HL-60 (cell line): ENCODE measurements around the gene ALOX12B.

Experiments used
- DNase-seq, 2 experiments: peaks; one replicate each; pipeline ENCODE4 v3.0.0-alpha.2; 2010 to 2020; ENCODE audit warnings: low read depth in 1 of 2, low spot score in 1 of 2
- H3K27ac ChIP-seq: fragments of 250-450 bp; sonication (Bioruptor Pico); replicated peaks from 2 replicates; pipeline ENCODE4 v1.5.1; 2020; ENCODE audit warnings: mild to moderate bottlenecking, moderate library complexity
- H3K27me3 ChIP-seq: fragments of 250-450 bp; sonication (Bioruptor Pico); 2 replicates; pipeline ENCODE4 v1.5.1; 2021; ENCODE audit warnings: mild to moderate bottlenecking, moderate library complexity; ENCODE audit not compliant: insufficient read depth, poor library complexity, severe bottlenecking
- H3K4me3 ChIP-seq: replicated peaks from 2 replicates; pipeline ENCODE4 v1.5.1; 2011; ENCODE audit warnings: mild to moderate bottlenecking, control low read depth, low read length; ENCODE audit not compliant: insufficient read depth
- CTCF ChIP-seq: IDR thresholded peaks from one replicate; pipeline ENCODE4 v1.5.1; 2011; ENCODE audit warnings: low read length, control low read depth, inconsistent platforms; ENCODE audit not compliant: insufficient read depth
- GABPA ChIP-seq: IDR thresholded peaks from 2 replicates; pipeline ENCODE4 v1.6.1; 2012; ENCODE audit warnings: low read depth
- POLR2AphosphoS5 ChIP-seq: IDR thresholded peaks from 2 replicates; pipeline ENCODE4 v1.6.1; 2012; ENCODE audit warnings: low read depth
- SPI1 ChIP-seq: IDR thresholded peaks from 2 replicates; pipeline ENCODE4 v1.6.1; 2012; ENCODE audit warnings: low read depth, mild to moderate bottlenecking, borderline replicate concordance
- TF ChIP-seq, protein P1 (sequence below): IDR thresholded peaks from 2 replicates; pipeline ENCODE4 v1.6.1; 2012; ENCODE audit warnings: low read depth; ENCODE audit not compliant: insufficient replicate concordance

The ALOX12B gene

DNA sequence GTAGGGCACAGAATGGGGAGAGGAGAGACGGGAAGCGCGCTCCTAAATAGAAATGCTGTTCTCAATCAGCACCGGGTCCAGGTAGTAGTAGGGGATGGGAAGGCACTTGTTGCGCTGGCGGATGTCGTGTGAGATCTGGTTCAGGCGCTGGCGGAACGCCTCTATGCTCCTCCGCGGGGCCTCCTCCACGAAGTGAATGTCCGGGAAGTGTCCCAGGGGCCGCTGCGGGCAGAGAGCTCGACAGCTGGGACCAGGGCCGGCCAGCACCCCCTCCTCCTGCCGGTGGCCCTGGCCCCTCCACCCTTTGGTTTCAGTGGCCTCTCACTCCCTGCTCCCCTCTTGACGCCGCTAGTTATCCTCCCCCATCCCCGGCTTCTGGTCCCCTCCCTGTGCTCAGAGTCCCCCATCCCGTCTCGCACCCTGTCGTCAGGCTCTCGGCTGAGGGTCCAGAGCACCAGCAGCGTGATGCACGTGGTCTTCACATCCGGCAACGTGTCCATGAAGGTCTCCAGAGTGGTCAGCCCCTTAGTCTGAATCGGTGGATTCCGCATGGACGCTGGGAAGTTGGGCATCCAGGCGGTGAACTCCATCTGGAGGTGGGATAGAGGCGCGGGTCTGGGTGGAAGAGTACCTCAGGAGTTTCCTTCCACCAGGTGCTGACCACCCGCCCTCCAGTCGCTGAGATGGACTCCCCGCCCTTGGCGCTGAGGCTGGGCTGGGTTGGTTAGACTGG is 14.6 kb downstream of the ALOX12B start:
- H3K4me3 ChIP-seq = no peak overlapping the region
- TF ChIP-seq, protein P1, sequence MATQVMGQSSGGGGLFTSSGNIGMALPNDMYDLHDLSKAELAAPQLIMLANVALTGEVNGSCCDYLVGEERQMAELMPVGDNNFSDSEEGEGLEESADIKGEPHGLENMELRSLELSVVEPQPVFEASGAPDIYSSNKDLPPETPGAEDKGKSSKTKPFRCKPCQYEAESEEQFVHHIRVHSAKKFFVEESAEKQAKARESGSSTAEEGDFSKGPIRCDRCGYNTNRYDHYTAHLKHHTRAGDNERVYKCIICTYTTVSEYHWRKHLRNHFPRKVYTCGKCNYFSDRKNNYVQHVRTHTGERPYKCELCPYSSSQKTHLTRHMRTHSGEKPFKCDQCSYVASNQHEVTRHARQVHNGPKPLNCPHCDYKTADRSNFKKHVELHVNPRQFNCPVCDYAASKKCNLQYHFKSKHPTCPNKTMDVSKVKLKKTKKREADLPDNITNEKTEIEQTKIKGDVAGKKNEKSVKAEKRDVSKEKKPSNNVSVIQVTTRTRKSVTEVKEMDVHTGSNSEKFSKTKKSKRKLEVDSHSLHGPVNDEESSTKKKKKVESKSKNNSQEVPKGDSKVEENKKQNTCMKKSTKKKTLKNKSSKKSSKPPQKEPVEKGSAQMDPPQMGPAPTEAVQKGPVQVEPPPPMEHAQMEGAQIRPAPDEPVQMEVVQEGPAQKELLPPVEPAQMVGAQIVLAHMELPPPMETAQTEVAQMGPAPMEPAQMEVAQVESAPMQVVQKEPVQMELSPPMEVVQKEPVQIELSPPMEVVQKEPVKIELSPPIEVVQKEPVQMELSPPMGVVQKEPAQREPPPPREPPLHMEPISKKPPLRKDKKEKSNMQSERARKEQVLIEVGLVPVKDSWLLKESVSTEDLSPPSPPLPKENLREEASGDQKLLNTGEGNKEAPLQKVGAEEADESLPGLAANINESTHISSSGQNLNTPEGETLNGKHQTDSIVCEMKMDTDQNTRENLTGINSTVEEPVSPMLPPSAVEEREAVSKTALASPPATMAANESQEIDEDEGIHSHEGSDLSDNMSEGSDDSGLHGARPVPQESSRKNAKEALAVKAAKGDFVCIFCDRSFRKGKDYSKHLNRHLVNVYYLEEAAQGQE = no peak
- no peak for TF ChIP-seq GABPA
- TF ChIP-seq SPI1 = no peak
- no peak for TF ChIP-seq CTCF
- no peak for TF ChIP-seq POLR2AphosphoS5
- DNase-seq = no peak
- H3K27me3 ChIP-seq = no peaks in the 10 kb centered on the region
- H3K27ac ChIP-seq = no peak overlapping the region

- Histone ChIP-seq H3K27me3 (no peaks in the 10 kb centered on the region), H3K27ac (no peak overlapping the region), H3K4me3 (no peak overlapping the region)
- TF ChIP-seq CTCF = no peak
- TF ChIP-seq, protein P1 = no peak
- TF ChIP-seq POLR2AphosphoS5 = no peak
- TF ChIP-seq SPI1 = no peak
- TF ChIP-seq GABPA = no peak
- DNase-seq = no peak
Measured at GRCh38 chr17:8072341-8072728, 15.2 kb downstream of the ALOX12B start.

- H3K27ac ChIP-seq = no peak overlapping the region
- no peaks in the 10 kb centered on the region for H3K27me3 ChIP-seq
- TF ChIP-seq POLR2AphosphoS5 (no peak), CTCF (no peak), SPI1 (no peak), GABPA (no peak)
- TF ChIP-seq, protein P1 = no peak
- DNase-seq = no peak
- H3K4me3 ChIP-seq = no peak overlapping the region
Measured at GRCh38 chr17:8071496-8071895, 16.0 kb downstream of the ALOX12B start.
